Osteoblast (primary cell): ENCODE results near the gene OAS1. TPM values are rescaled to one million over a fixed set of nuclear protein-coding genes. Genes with fewer than 3 reads are reported as not detected.

Source experiments
- DNase-seq: peaks from one replicate; pipeline ENCODE4 v3.0.0; 2011; ENCODE audit warnings: low spot score, mixed read lengths; ENCODE audit not compliant: insufficient read length; ENCODE audit errors: missing footprints
- H2AFZ ChIP-seq: 2 replicates; pipeline ENCODE4 v1.6.0; 2011; ENCODE audit warnings: mild to moderate bottlenecking, low read length
- H3K27ac ChIP-seq: 2 replicates; pipeline ENCODE4 v1.5.1; 2011; ENCODE audit warnings: mild to moderate bottlenecking, low read depth, low read length, moderate library complexity
- H3K27me3 ChIP-seq: 2 replicates; pipeline ENCODE4 v1.6.0; 2012; ENCODE audit warnings: mild to moderate bottlenecking, control low read depth, inconsistent platforms, low read length, moderate library complexity; ENCODE audit not compliant: insufficient read depth
- H3K36me3 ChIP-seq: 2 replicates; pipeline ENCODE4 v1.5.1; 2011; ENCODE audit warnings: mild to moderate bottlenecking, low read length, control low read depth, moderate library complexity; ENCODE audit not compliant: insufficient read depth
- H3K4me1 ChIP-seq: 2 replicates; pipeline ENCODE4 v1.5.1; 2011; ENCODE audit warnings: mild to moderate bottlenecking, low read length, control low read depth, moderate library complexity; ENCODE audit not compliant: insufficient read depth
- H3K4me2 ChIP-seq: 2 replicates; pipeline ENCODE4 v1.6.0; 2011; ENCODE audit warnings: mild to moderate bottlenecking, low read length; ENCODE audit not compliant: insufficient read depth
- H3K4me3 ChIP-seq: fragments of 200-600 bp; sonication (generic); 3 replicates; pipeline ENCODE4 v1.5.1; 2012; ENCODE audit warnings: mild to moderate bottlenecking, low read length, inconsistent platforms; ENCODE audit not compliant: insufficient read depth
- H3K79me2 ChIP-seq: 2 replicates; pipeline ENCODE4 v1.6.0; 2012; ENCODE audit warnings: mild to moderate bottlenecking, low read length, control low read depth, inconsistent platforms; ENCODE audit not compliant: insufficient read depth
- H3K9me3 ChIP-seq: 2 replicates; pipeline ENCODE4 v1.5.1; 2011; ENCODE audit warnings: low read depth, low read length, control low read depth
- H4K20me1 ChIP-seq: 2 replicates; pipeline ENCODE4 v1.6.0; 2012; ENCODE audit warnings: mild to moderate bottlenecking, low read length, control low read depth; ENCODE audit not compliant: insufficient read depth
- total RNA-seq: library from RNA; depleted of rRNA; stranded (reverse); fragments of >200 nt; gene quantifications from 2 replicates; pipeline ENCODE4 v1.2.3, GENCODE V29; 2012
- TF ChIP-seq, protein P1 (sequence below): IDR thresholded peaks from 2 replicates; pipeline ENCODE4 v1.5.1; 2011; ENCODE audit warnings: mild to moderate bottlenecking, low read depth, low read length, moderate library complexity; ENCODE audit errors: extremely low read depth

Gene OAS1
- total RNA-seq, 1 donor: 3.6 TPM

DNA sequence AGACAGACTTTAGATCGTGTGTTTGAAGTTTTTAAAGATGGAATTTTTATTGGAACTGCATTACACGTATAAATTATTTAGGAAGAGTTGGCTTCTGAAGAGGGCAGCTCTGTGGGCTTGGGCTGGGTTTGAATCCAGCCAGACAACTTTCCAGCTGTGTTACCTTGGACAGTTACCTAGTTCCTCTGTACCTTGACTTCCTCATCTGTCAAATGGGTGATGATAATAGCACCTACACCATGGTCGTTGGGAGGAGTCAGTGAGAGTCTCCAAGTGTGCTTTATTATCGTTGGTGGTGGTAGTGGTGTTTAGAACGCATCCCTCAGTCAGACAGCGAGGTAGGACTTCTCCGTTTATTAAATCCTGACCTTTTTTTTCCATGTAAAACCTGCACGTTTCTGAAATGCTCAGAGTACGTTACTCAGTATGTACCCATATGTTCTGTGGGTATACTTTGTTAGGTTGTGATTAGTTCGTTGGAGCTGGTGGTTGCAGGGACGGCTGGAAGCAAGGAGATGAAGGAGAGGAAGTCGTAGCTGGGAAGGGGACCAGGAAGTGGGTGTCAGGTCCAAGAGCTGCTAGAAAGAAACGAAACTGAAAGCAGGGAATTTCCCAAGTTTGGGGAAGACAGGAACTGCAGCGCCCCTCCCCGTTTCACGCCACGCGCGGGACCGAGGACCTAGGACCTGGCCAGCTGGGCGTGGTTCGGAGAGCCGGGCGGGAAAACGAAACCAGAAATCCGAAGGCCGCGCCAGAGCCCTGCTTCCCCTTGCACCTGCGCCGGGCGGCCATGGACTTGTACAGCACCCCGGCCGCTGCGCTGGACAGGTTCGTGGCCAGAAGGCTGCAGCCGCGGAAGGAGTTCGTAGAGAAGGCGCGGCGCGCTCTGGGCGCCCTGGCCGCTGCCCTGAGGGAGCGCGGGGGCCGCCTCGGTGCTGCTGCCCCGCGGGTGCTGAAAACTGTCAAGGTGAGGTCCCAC is 31.3 kb downstream of the OAS1 start, which contains the start of gene OAS3:
Gene OAS3 (plus strand): TSS at position 734 of the 979 bp plus-strand sequence. CDS start 57 bp downstream, at position 791.
- Histone ChIP-seq H3K4me2 (peak within 1 kb of the TSS; percentile 99), H3K36me3 (no peaks in the 10 kb centered on the region), H3K27me3 (no peaks in the 10 kb centered on the region), H3K27ac (no peak within 1 kb of the TSS), H3K9me3 (no peaks in the 10 kb centered on the region), H3K4me1 (peaks cover 6% of the 10 kb centered on the region), H4K20me1 (no peaks in the 10 kb centered on the region), H3K4me3 (peak within 1 kb of the TSS; percentile 84), H2AFZ (peak within 1 kb of the TSS; percentile 91), H3K79me2 (no peaks in the 10 kb centered on the region)
- peak; percentile 95 for DNase-seq
- TF ChIP-seq, protein P1, sequence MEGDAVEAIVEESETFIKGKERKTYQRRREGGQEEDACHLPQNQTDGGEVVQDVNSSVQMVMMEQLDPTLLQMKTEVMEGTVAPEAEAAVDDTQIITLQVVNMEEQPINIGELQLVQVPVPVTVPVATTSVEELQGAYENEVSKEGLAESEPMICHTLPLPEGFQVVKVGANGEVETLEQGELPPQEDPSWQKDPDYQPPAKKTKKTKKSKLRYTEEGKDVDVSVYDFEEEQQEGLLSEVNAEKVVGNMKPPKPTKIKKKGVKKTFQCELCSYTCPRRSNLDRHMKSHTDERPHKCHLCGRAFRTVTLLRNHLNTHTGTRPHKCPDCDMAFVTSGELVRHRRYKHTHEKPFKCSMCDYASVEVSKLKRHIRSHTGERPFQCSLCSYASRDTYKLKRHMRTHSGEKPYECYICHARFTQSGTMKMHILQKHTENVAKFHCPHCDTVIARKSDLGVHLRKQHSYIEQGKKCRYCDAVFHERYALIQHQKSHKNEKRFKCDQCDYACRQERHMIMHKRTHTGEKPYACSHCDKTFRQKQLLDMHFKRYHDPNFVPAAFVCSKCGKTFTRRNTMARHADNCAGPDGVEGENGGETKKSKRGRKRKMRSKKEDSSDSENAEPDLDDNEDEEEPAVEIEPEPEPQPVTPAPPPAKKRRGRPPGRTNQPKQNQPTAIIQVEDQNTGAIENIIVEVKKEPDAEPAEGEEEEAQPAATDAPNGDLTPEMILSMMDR: no peak

DNA sequence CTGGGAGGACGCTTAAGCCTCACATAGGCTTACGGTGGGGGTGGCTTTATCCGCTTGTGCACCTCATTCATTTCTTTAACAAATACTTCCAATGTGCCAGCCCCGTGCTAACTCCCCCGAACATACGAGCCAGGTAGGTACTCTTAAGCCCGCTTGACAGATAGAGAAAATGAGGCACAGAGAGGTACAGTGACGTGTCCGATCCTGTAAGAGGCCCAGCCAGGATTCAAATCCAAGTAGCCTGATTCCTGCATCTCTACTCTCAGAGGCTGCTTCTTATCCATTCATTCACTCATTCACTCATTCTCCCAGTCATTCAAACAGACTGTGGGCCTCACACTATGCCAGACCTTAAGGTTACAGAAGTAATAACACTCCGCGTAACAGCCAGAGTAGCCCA is 32.0 kb downstream of the OAS1 start:
- Histone ChIP-seq H3K4me1 (peaks cover 6% of the 10 kb centered on the region), H3K79me2 (no peaks in the 10 kb centered on the region), H3K36me3 (no peaks in the 10 kb centered on the region), H3K27ac (no peak overlapping the region), H2AFZ (peak overlapping the region; percentile 91), H3K9me3 (no peaks in the 10 kb centered on the region), H3K27me3 (no peaks in the 10 kb centered on the region), H3K4me3 (peak overlapping the region; percentile 84), H3K4me2 (peak overlapping the region; percentile 99), H4K20me1 (no peaks in the 10 kb centered on the region)
- DNase-seq: no peak
- TF ChIP-seq, protein P1: no peak

DNA sequence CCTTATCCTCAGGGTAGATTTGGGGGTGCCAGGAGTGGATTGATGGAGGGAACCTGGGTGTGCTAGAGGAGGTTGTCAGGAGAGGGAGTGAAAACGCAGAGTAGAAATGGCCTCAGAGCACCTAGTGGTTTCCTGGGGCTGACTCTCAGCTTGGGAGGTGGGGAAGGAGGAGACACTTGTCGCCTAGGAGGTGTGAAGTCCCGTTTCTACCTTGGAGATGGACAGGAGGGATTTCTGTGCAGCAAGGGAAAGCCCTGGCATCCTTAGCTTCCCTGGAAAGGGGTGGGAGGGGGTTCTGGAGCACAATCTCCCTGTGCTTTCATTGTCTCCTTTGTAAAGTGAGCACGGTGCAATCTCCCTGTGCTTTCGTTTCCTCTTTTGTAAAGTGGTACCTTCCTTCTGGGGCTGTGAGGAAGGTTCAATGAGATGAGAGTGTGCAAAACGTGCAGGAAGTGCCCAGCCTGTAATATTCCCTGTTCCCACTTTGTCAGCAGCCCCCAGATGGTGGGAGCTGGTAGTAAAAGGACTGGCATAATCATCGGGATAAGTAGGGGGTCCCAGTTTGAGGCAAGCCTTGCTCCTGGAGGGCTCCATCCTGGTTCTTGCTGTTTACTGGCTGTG is 33.1 kb downstream of the OAS1 start:
- no peak overlapping the region for H3K27ac ChIP-seq
- H4K20me1 ChIP-seq: no peaks in the 10 kb centered on the region
- H3K9me3 ChIP-seq: no peaks in the 10 kb centered on the region
- TF ChIP-seq, protein P1: no peak
- no peaks in the 10 kb centered on the region for H3K27me3 ChIP-seq
- DNase-seq: no peak
- no peak overlapping the region for H3K4me2 ChIP-seq
- no peaks in the 10 kb centered on the region for H3K79me2 ChIP-seq
- no peak overlapping the region for H2AFZ ChIP-seq
- no peak overlapping the region for H3K4me3 ChIP-seq
- no peaks in the 10 kb centered on the region for H3K36me3 ChIP-seq
- peaks cover 6% of the 10 kb centered on the region for H3K4me1 ChIP-seq
